ENCODE results near the gene MYOCD. TPM values are rescaled to one million over a fixed set of nuclear protein-coding genes. Genes with fewer than 3 reads are reported as not detected.

Gene MYOCD
- total RNA-seq, 1 experiment from 2014 or later = not detected

DNA sequence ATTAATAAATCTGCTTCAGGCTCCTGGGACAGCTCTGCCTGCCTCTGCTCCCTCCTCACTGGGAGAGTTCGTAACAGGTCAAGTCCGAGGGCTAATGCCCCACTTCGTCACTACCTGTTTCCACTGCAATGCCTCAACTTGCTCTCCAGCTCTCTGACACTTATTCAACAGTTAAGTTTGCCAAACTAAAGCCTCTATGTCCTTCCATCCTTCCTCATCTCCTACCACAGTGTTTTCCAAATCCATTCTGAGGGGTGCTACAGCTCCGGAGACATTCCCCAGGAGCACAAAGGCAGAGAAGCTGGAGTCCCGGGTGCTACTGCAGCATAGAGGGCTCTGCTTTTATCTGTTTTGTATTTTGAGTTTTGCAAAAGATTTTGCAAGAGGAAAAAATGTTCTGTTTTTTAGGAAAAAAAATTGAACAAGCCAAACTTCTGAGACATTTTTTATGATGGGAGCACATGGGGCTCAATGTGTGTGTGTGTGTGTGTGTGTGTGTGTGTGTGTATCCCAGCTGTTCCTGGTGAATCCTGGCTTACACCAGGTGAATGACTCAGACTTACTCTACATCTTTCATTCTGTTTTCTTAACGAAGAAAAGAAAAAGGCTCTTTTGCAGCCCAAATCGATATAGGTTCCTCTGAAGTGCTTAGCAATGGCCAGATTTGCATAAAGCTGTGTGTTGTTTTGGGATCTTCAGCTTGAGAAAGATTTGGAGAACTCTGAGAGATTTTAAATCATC is 46.1 kb upstream of the MYOCD start:
- CTCF ChIA-PET = no interaction called here
- RAD21 ChIA-PET (ENCODE audit: low non-redundant PET in 1 of 2, low total read pairs in 2 of 2, uncharacterized antibody in 2 of 2, unreplicated experiment in 2 of 2) = no interaction called here
- Histone ChIP-seq H2AFZ (ENCODE audit: low read depth, low read length, poor library complexity, severe bottlenecking) (no peak overlapping the region), H3K9me2 (ENCODE audit: insufficient read depth) (no peaks in the 10 kb centered on the region), H3K4me2 (ENCODE audit: low read length) (no peak overlapping the region), H3K79me2 (ENCODE audit: insufficient read depth, low read length) (no peaks in the 10 kb centered on the region), H3K4me1 (ENCODE audit: control insufficient read depth in 1 of 2, insufficient read depth in 2 of 2, low read length in 2 of 2) (no peaks in the 10 kb centered on the region), H3K9me3 (ENCODE audit: control insufficient read depth in 1 of 2, insufficient read depth in 1 of 2, low read depth in 1 of 2, low read length in 2 of 2) (no peaks in the 10 kb centered on the region), H3K27ac (ENCODE audit: low read depth, low read length) (no peak overlapping the region), H3K9ac (ENCODE audit: low read length) (no peak overlapping the region), H3K27me3 (ENCODE audit: insufficient read depth, low read length) (peaks cover 18% of the 10 kb centered on the region), H3K4me3 (replicated peaks in 1 of 2; ENCODE audit: low read depth in 1 of 2, low read length in 2 of 2) (no peak overlapping the region), H3K36me3 (ENCODE audit: control insufficient read depth in 1 of 2, insufficient read depth in 2 of 2, low read length in 2 of 2) (no peaks in the 10 kb centered on the region), H4K20me1 (ENCODE audit: insufficient read depth) (no peaks in the 10 kb centered on the region)
- DNase-seq (ENCODE audit: low read depth, low spot score) (no peak), ATAC-seq (no peak)
- no peak for TF ChIP-seq FOSL1 (IDR thresholded peaks at IDR 0.05; ENCODE audit: low read depth)
- no TSS peak for BruUV-seq (replicated peaks)
- intact Hi-C loops (cut with micrococcal nuclease) = no loop called here
- POLR2A ChIA-PET = interaction anchor here (0.6 kb wide), 1 partner anchor 100 kb away, joined by 3 read pairs; no protein-coding TSS in a partner anchor

DNA sequence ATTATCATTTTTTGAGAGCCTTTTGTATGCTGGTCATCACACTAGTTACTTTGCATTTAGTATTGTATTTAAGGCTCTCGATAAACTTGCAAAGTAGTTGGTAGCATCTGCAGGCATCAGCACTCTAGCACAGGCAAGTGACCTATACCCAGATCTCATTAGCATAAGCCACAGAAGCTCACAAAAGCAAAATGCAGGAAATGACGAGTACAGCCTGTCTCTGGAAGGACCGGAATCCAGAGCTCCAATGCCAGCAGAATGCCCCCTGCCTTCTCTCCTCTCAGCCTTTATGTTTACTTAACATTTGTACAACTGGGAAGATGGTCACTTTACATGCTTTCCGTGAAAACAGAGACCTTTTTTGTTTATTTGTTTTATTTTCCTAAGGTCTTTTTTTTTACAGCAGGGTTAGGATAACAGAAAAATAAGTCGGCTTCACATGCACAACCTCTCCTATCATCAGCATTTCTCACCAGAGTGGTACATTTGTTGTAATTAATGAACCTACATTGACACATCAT is 45.4 kb upstream of the MYOCD start:
- no peak overlapping the region for H3K4me2 ChIP-seq (ENCODE audit: low read length)
- intact Hi-C loops (cut with micrococcal nuclease) = no loop called here
- no peaks in the 10 kb centered on the region for H3K9me3 ChIP-seq (ENCODE audit: control insufficient read depth in 1 of 2, insufficient read depth in 1 of 2, low read depth in 1 of 2, low read length in 2 of 2)
- no peaks in the 10 kb centered on the region for H3K9me2 ChIP-seq (ENCODE audit: insufficient read depth)
- ChIA-PET CTCF (no interaction called here), POLR2A (no interaction called here), RAD21 (ENCODE audit: low non-redundant PET in 1 of 2, low total read pairs in 2 of 2, uncharacterized antibody in 2 of 2, unreplicated experiment in 2 of 2) (no interaction called here)
- no peaks in the 10 kb centered on the region for H3K36me3 ChIP-seq (ENCODE audit: control insufficient read depth in 1 of 2, insufficient read depth in 2 of 2, low read length in 2 of 2)
- TF ChIP-seq REST (IDR thresholded peaks at IDR 0.05; ENCODE audit: low read depth) = no peak
- no peak for TF ChIP-seq ATF3 (IDR thresholded peaks at IDR 0.05)
- no peak for TF ChIP-seq POLR2A (IDR thresholded peaks at IDR 0.05; ENCODE audit: borderline replicate concordance, extremely low read depth, insufficient read depth, insufficient read length)
- TF ChIP-seq ZFX (IDR thresholded peaks at IDR 0.05) = no peak
- TF ChIP-seq FOSL1 (IDR thresholded peaks at IDR 0.05; ENCODE audit: low read depth) = no peak
- TF ChIP-seq EGR1 (IDR thresholded peaks at IDR 0.05; ENCODE audit: low read depth) = no peak
- TF ChIP-seq, protein P1, sequence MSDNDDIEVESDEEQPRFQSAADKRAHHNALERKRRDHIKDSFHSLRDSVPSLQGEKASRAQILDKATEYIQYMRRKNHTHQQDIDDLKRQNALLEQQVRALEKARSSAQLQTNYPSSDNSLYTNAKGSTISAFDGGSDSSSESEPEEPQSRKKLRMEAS (IDR thresholded peaks at IDR 0.05) = no peak
- TF ChIP-seq CEBPB (IDR thresholded peaks at IDR 0.05; ENCODE audit: low read depth) = no peak
- no peak for TF ChIP-seq ZBTB33 (IDR thresholded peaks at IDR 0.05; ENCODE audit: extremely low read depth, insufficient replicate concordance, low read length)
- no peak for TF ChIP-seq YY1 (IDR thresholded peaks at IDR 0.05; ENCODE audit: extremely low read depth, insufficient replicate concordance, low read depth, low read length)
- TF ChIP-seq ELF1 (IDR thresholded peaks at IDR 0.05; ENCODE audit: borderline replicate concordance, low read depth) = no peak
- H3K27me3 ChIP-seq (ENCODE audit: insufficient read depth, low read length) = peaks cover 15% of the 10 kb centered on the region
- no peak overlapping the region for H3K27ac ChIP-seq (ENCODE audit: low read depth, low read length)
- H4K20me1 ChIP-seq (ENCODE audit: insufficient read depth) = no peaks in the 10 kb centered on the region
- no peak overlapping the region for H2AFZ ChIP-seq (ENCODE audit: low read depth, low read length, poor library complexity, severe bottlenecking)
- no peak overlapping the region for H3K9ac ChIP-seq (ENCODE audit: low read length)
- BruUV-seq (replicated peaks) = no TSS peak
- no peaks in the 10 kb centered on the region for H3K79me2 ChIP-seq (ENCODE audit: insufficient read depth, low read length)
- H3K4me1 ChIP-seq (ENCODE audit: control insufficient read depth in 1 of 2, insufficient read depth in 2 of 2, low read length in 2 of 2) = no peaks in the 10 kb centered on the region
- H3K4me3 ChIP-seq (replicated peaks in 1 of 2; ENCODE audit: low read depth in 1 of 2, low read length in 2 of 2) = no peak overlapping the region
- ATAC-seq (no peak), DNase-seq (ENCODE audit: low read depth, low spot score) (no peak)
